ENCODE measurements around the gene UBE2QL1.

UBE2QL1 gene

GRCh38 chr5:6459896-6460295 lies 11.2 kb downstream of the UBE2QL1 start:
- TF ChIP-seq CTCF (IDR thresholded peaks at IDR 0.05; ENCODE audit: insufficient read depth, low read depth, low read length, missing control alignments) = no peak
- no peak for DNase-seq (ENCODE audit: low read depth)
- no peak overlapping the region for H3K4me3 ChIP-seq (ENCODE audit: low read depth, low read length)

- no peak for TF ChIP-seq CTCF (IDR thresholded peaks at IDR 0.05; ENCODE audit: insufficient read depth, low read depth, low read length, missing control alignments)
- DNase-seq (ENCODE audit: low read depth) = no peak
- H3K4me3 ChIP-seq (ENCODE audit: low read depth, low read length) = no peak overlapping the region
These were observed 12.3 kb downstream of the UBE2QL1 start for GRCh38 chr5:6461006-6461405.

- no peak for DNase-seq (ENCODE audit: low read depth)
These were observed 13.4 kb downstream of the UBE2QL1 start for GRCh38 chr5:6461793-6462650.

GRCh38 chr5:6462671-6463070 lies 14.0 kb downstream of the UBE2QL1 start:
- H3K4me3 ChIP-seq (ENCODE audit: low read depth, low read length) = no peak overlapping the region
- TF ChIP-seq CTCF (IDR thresholded peaks at IDR 0.05; ENCODE audit: insufficient read depth, low read depth, low read length, missing control alignments) = no peak
- no peak for DNase-seq (ENCODE audit: low read depth)

More at GRCh38 chr5:6461793-6462650, 13.4 kb downstream of the UBE2QL1 start:
- H3K4me3 ChIP-seq (ENCODE audit: low read depth, low read length) = no peak overlapping the region
- TF ChIP-seq CTCF (IDR thresholded peaks at IDR 0.05; ENCODE audit: insufficient read depth, low read depth, low read length, missing control alignments) = no peak

GRCh38 chr5:6464441-6464840 lies 15.8 kb downstream of the UBE2QL1 start:
- TF ChIP-seq CTCF (IDR thresholded peaks at IDR 0.05; ENCODE audit: insufficient read depth, low read depth, low read length, missing control alignments) = no peak
- H3K4me3 ChIP-seq (ENCODE audit: low read depth, low read length) = no peak overlapping the region
- no peak for DNase-seq (ENCODE audit: low read depth)

- no peak for DNase-seq (ENCODE audit: low read depth)
- H3K4me3 ChIP-seq (ENCODE audit: low read depth, low read length) = no peak overlapping the region
- no peak for TF ChIP-seq CTCF (IDR thresholded peaks at IDR 0.05; ENCODE audit: insufficient read depth, low read depth, low read length, missing control alignments)
These were observed 17.5 kb downstream of the UBE2QL1 start for GRCh38 chr5:6465831-6466790.

All from GM12865 (cell line).